A673 (cell line): ENCODE measurements around the gene SMOC2. TPM values are rescaled to one million over a fixed set of nuclear protein-coding genes. Genes with fewer than 3 reads are reported as not detected.

Experiments used
- BruUV-seq: library from RNA; stranded (reverse); fragments of 400-500 nt; replicated peaks from 2 replicates; lab custom pipeline; 2021; lab: Mats Ljungman, UMichigan
- CTCF ChIA-PET: fragments of 300-600 bp; sonication (Branson Sonifier 250); formaldehyde crosslinking; loops from one replicate; lab custom pipeline; 2022; ENCODE audit warnings: antibody characterized with exemption; lab: Charles Lee
- POLR2A ChIA-PET: fragments of 300-600 bp; sonication (Branson Sonifier 250); formaldehyde crosslinking; loops from one replicate; lab custom pipeline; 2022; ENCODE audit warnings: antibody characterized with exemption; ENCODE audit not compliant: low non-redundant PET; lab: Charles Lee
- DNase-seq: peaks from one replicate; pipeline ENCODE4 v3.0.0-alpha.2; 2015; ENCODE audit warnings: low spot score
- H3K27ac ChIP-seq: fragments of 200-600 bp; sonication (generic); 2 replicates; pipeline ENCODE4 v1.5.1; 2016; ENCODE audit warnings: mixed run types, low read depth, mild to moderate bottlenecking, mixed read lengths, antibody characterized with exemption, low read length; ENCODE audit not compliant: poor library complexity, severe bottlenecking
- H3K27me3 ChIP-seq: fragments of 200-600 bp; sonication (generic); replicated peaks from 2 replicates; pipeline ENCODE4 v1.6.1; 2017; ENCODE audit warnings: mixed run types, low read depth, mild to moderate bottlenecking, mixed read lengths, antibody characterized with exemption, low read length; ENCODE audit not compliant: insufficient read depth, poor library complexity
- H3K36me3 ChIP-seq: fragments of 200-600 bp; sonication (generic); 2 replicates; pipeline ENCODE4 v1.6.1; 2016; ENCODE audit warnings: mixed run types, mild to moderate bottlenecking, mixed read lengths, antibody characterized with exemption, low read length; ENCODE audit not compliant: insufficient read depth, poor library complexity, severe bottlenecking
- H3K4me1 ChIP-seq: fragments of 200-600 bp; sonication (generic); 2 replicates; pipeline ENCODE4 v1.6.1; 2017; ENCODE audit warnings: mixed run types, mild to moderate bottlenecking, mixed read lengths, antibody characterized with exemption, low read length; ENCODE audit not compliant: insufficient read depth, poor library complexity, severe bottlenecking
- H3K4me3 ChIP-seq: fragments of 200-600 bp; sonication (generic); 2 replicates; pipeline ENCODE4 v1.5.1; 2016; ENCODE audit warnings: low read depth, mixed run types, mild to moderate bottlenecking, mixed read lengths, low read length; ENCODE audit not compliant: poor library complexity, severe bottlenecking
- H3K9me3 ChIP-seq: fragments of 200-600 bp; sonication (generic); 2 replicates; pipeline ENCODE4 v1.6.1; 2016; ENCODE audit warnings: mixed run types, low read depth, mild to moderate bottlenecking, mixed read lengths, antibody characterized with exemption, low read length; ENCODE audit not compliant: poor library complexity, severe bottlenecking
- EZH2 ChIP-seq: fragments of 200-600 bp; sonication (generic); IDR thresholded peaks from 2 replicates; pipeline ENCODE4 v1.6.1; 2017; ENCODE audit warnings: borderline replicate concordance, low read depth, mild to moderate bottlenecking, mixed read lengths, antibody characterized with exemption, low read length; ENCODE audit not compliant: poor library complexity, severe bottlenecking
- intact Hi-C: fragments of 100-400 bp; cut with micrococcal nuclease; formaldehyde crosslinking; loops from one replicate; pipeline ENCODE4 v1.10.0; 2022; ENCODE audit not compliant: unreplicated experiment
- total RNA-seq: library from RNA; stranded (reverse); gene quantifications from 2 replicates; pipeline ENCODE4 v1.2.3, GENCODE V29; 2021
- TF ChIP-seq, protein P1 (sequence below): fragments of 300-800, 200-600 bp; sonication (generic); conservative IDR thresholded peaks from 2 replicates; pipeline ENCODE4 v1.5.1; 2017; ENCODE audit warnings: low read depth, mild to moderate bottlenecking, antibody characterized with exemption, low read length, moderate library complexity, mixed read lengths

Gene SMOC2
- total RNA-seq, 1 experiment from 2014 or later, result 1.8 TPM

DNA sequence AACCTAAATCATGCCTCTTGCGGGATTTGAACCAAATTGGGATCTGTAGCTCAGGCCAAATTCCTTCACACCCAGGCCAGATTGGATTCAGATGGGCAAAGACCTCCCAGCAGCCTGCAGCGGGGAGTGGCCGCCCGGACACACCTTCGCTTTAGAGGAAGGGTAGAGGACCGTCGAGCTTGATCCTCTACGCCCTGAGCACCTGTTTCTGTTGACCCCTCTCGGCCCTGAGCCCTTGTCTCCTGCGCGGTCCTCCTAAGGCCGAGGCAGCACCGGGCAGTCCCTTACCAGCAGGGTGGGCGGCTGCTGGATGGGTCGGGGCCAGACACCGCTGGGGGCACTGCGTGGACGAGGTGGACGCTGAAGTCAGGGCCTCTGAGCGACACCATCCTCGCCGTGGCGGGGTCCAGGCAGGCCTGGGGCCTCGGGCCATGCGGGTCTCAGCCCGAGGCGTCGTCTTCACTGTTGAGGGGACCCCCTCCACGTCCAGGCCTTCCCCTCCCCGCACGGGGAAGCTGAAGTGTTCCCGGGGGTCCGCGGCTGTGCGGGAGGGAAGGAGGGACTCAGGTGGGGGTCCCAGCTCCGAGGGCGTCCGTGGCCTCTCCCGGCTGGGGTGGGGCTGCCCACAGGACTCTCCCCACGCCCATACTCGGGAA lies 114.8 kb downstream of the SMOC2 start:
- Histone ChIP-seq H3K4me3 (no peak overlapping the region), H3K27ac (no peak overlapping the region), H3K4me1 (no peaks in the 10 kb centered on the region), H3K27me3 (no peaks in the 10 kb centered on the region), H3K36me3 (no peaks in the 10 kb centered on the region), H3K9me3 (no peaks in the 10 kb centered on the region)
- CTCF ChIA-PET, result no interaction called here
- intact Hi-C loops, result no loop called here
- TF ChIP-seq EZH2, result no peak
- TF ChIP-seq, protein P1, sequence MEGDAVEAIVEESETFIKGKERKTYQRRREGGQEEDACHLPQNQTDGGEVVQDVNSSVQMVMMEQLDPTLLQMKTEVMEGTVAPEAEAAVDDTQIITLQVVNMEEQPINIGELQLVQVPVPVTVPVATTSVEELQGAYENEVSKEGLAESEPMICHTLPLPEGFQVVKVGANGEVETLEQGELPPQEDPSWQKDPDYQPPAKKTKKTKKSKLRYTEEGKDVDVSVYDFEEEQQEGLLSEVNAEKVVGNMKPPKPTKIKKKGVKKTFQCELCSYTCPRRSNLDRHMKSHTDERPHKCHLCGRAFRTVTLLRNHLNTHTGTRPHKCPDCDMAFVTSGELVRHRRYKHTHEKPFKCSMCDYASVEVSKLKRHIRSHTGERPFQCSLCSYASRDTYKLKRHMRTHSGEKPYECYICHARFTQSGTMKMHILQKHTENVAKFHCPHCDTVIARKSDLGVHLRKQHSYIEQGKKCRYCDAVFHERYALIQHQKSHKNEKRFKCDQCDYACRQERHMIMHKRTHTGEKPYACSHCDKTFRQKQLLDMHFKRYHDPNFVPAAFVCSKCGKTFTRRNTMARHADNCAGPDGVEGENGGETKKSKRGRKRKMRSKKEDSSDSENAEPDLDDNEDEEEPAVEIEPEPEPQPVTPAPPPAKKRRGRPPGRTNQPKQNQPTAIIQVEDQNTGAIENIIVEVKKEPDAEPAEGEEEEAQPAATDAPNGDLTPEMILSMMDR, result no peak
- no TSS peak for BruUV-seq
- POLR2A ChIA-PET, result no interaction called here
- no peak for DNase-seq

DNA sequence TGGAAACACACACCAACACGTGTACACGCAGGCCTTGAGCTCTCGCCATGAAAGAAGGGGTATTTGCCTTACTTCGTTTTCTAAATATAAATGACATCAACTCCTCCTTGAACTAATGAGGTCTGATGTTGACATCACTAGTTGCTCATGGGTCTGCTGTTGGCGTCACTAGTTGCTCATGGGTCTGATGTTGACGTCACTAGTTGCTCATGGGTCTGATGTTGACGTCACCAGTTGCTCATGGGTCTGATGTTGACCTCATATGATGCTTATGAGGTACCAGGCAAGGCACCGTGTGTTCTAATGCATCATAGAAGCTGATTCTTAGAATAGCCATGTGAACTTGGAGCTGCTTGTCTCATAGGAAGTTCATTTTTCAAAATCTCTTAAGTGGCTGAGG lies 116.5 kb downstream of the SMOC2 start:
- Histone ChIP-seq H3K4me1 (no peaks in the 10 kb centered on the region), H3K27me3 (no peaks in the 10 kb centered on the region), H3K4me3 (no peak overlapping the region), H3K36me3 (no peaks in the 10 kb centered on the region), H3K9me3 (no peaks in the 10 kb centered on the region), H3K27ac (no peak overlapping the region)
- no peak for DNase-seq
- TF ChIP-seq, protein P1, result no peak
- TF ChIP-seq EZH2, result no peak
- POLR2A ChIA-PET, result no interaction called here
- BruUV-seq, result no TSS peak
- CTCF ChIA-PET, result no interaction called here
- intact Hi-C loops, result no loop called here

DNA sequence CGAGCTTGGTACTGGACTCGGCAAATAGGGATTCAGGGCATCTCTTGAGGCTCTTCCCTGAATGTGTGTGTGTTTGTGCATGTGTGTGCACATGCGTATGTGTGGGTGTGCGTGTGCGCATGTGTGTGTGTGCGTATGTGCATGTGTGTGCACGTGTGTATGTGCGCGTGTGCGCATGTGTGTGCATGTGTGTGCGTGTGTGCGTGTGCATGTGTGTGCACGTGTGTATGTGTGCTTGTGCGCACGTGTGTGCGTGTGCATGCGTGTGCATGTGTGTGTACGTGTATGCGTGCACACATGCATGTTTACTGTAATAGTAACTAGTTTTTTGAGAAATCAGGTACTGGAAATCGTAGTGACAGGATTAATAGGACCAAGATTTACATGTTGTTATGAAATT lies 117.7 kb downstream of the SMOC2 start:
- no peak overlapping the region for H3K4me3 ChIP-seq
- H3K27ac ChIP-seq, result no peak overlapping the region
- no peaks in the 10 kb centered on the region for H3K27me3 ChIP-seq
- no peaks in the 10 kb centered on the region for H3K36me3 ChIP-seq
- no peak for TF ChIP-seq EZH2
- TF ChIP-seq, protein P1, result no peak
- intact Hi-C loops, result no loop called here
- no peak for DNase-seq
- no peaks in the 10 kb centered on the region for H3K4me1 ChIP-seq
- no peaks in the 10 kb centered on the region for H3K9me3 ChIP-seq
- no TSS peak for BruUV-seq
- CTCF ChIA-PET, result no interaction called here
- POLR2A ChIA-PET, result no interaction called here
